Adrenal gland (tissue), 12 donors: ENCODE measurements around the gene ZNF592. TPM values are rescaled to one million over a fixed set of nuclear protein-coding genes. Genes with fewer than 3 reads are reported as not detected.

ENCODE experiments used
- DNase-seq, 7 donors: peaks; one replicate each; pipeline ENCODE4 v3.0.0-alpha.2; 2019 to 2020
- H3K27ac ChIP-seq, 5 donors: fragments of 200-600 bp; sonication (generic) in 4 of 5; 1 replicate in 3 of 5; 2 replicates in 2 of 5; pipeline versions ENCODE4 v1.5.1 to v1.8.0; 2016 to 2020; ENCODE audit warnings: mild to moderate bottlenecking in 1 of 5
- H3K27me3 ChIP-seq: fragments of 200-600 bp; 2 replicates; pipeline ENCODE4 v1.8.0; 2021
- H3K36me3 ChIP-seq, 2 donors: fragments of 200-600 bp; replicated peaks in 1 of 2; 1 replicate in 1 of 2; 2 replicates in 1 of 2; pipeline versions ENCODE4 v1.5.1 to v1.8.0; 2018 to 2022
- H3K4me1 ChIP-seq, 2 donors: fragments of 200-600 bp; replicated peaks in 1 of 2; 1 replicate in 1 of 2; 2 replicates in 1 of 2; pipeline versions ENCODE4 v1.5.1 to v1.8.0; 2018 to 2021
- H3K4me3 ChIP-seq, 4 donors: fragments of 200-600 bp; sonication (generic) in 3 of 4; one replicate each; pipeline ENCODE4 v1.5.1; 2016 to 2018
- H3K9me3 ChIP-seq, 3 donors: fragments of 200-600 bp; sonication (generic) in 1 of 3; replicated peaks in 1 of 3; 1 replicate in 2 of 3; 2 replicates in 1 of 3; pipeline versions ENCODE4 v1.5.1 to v1.8.0; 2016 to 2021
- CTCF ChIP-seq, 6 experiments: fragments of 450-650 bp in 4 of 6; fragments of 200-600 bp in 2 of 6; sonication (generic) in 1 of 6; IDR thresholded peaks; 1 replicate in 5 of 6; 2 replicates in 1 of 6; pipeline versions ENCODE4 v1.5.1 to v1.8.0; 2016 to 2021; ENCODE audit warnings: antibody characterized with exemption in 6 of 6, mild to moderate bottlenecking in 2 of 6, moderate library complexity in 1 of 6
- POLR2A ChIP-seq, 2 donors: fragments of 450-650 bp; IDR thresholded peaks; one replicate each; pipeline ENCODE4 v1.6.1; 2017; ENCODE audit warnings: antibody characterized with exemption in 2 of 2, mild to moderate bottlenecking in 2 of 2, moderate library complexity in 1 of 2
- whole genome bisulfite sequencing, 4 donors: extraction: QIAGEN DNeasy Blood & Tissue Kit in 2 of 4; methylation state at CpG; one replicate each; pipeline versions ENCODE4 v1.1.5 to v1.1.7; 2013 to 2017; 5-methylcytosine and 5-hydroxymethylcytosine counted together
- intact Hi-C, 2 donors: fragments of 100-400 bp; cut with DNase I; formaldehyde crosslinking; loops; one replicate each; pipeline versions ENCODE4 v1.14.1 to v1.15.0; 2022 to 2023
- polyA plus RNA-seq, 3 donors: library from polyadenylated mRNA; stranded (reverse); fragments of 200-250 nt in 2 of 3; fragments of 350-450 nt in 1 of 3; fragmentation: Illumina TruSeq in 1 of 3; extraction: RNeasy Lipid Tissue Mini Kit (QIAGEN cat#74804) in 1 of 3; gene quantifications; one replicate each; pipeline ENCODE4 v1.2.3, GENCODE V29; 2013 to 2014
- total RNA-seq, 9 donors: library from RNA; depleted of rRNA in 4 of 9; stranded (reverse); fragments of >200 nt in 4 of 9; fragments of 120-200 nt in 1 of 9; fragmentation: NEBNext Ultra II Directional in 1 of 9; extraction: Animal tissue kit (Norgen Biotek cat#: 25700) in 1 of 9; gene quantifications; one replicate each; pipeline versions ENCODE4 v1.1.0 to v1.2.4, GENCODE V29; 2013 to 2023
- donor health status: healthy with polysubstance abuse.
- donor health status: Bipolar disorder and iron deficiency.
- donor health status: DM: yes; HTN: yes; CAD: no.
- donor health status: DM: no; HTN: no; CAD: no.
- donor health status: DM: no; HTN: no; CAD: no.
- donor health status: DM: yes; HTN: yes; CAD: no.

ZNF592 gene
- total and polyA plus RNA-seq, 12 donors, result 8.1 to 30.3 (median 24.2) TPM

GRCh38 chr15:84782346-84782745 is 34.0 kb downstream of the ZNF592 start:
- Histone ChIP-seq H3K4me1 (peaks cover 5 to 13% of the 10 kb centered on the region in 2 donors), H3K4me3 (no peak overlapping the region), H3K9me3 (no peaks in the 10 kb centered on the region), H3K27ac (no peak overlapping the region), H3K27me3 (no peaks in the 10 kb centered on the region), H3K36me3 (peaks cover 0 to 35% of the 10 kb centered on the region in 2 donors)
- no peak for DNase-seq
- intact Hi-C loops, result no loop called here
- no peak for TF ChIP-seq POLR2A (IDR thresholded peaks at IDR 0.05)
- no peak for TF ChIP-seq CTCF (IDR thresholded peaks at IDR 0.05)

- Histone ChIP-seq H3K27me3 (no peaks in the 10 kb centered on the region), H3K4me1 (peaks cover 5 to 24% of the 10 kb centered on the region in 2 donors), H3K9me3 (no peaks in the 10 kb centered on the region), H3K36me3 (peaks cover 0 to 35% of the 10 kb centered on the region in 2 donors), H3K4me3 (no peak overlapping the region), H3K27ac (no peak overlapping the region)
- no peak for DNase-seq
- TF ChIP-seq POLR2A (IDR thresholded peaks at IDR 0.05) (no peak), CTCF (IDR thresholded peaks at IDR 0.05) (no peak)
- 81 to 88% (median 86%) methylated on average over 7 to 12 of the region's 12 CpGs for WGBS, 4 donors
- intact Hi-C loops, result no loop called here
These were observed 35.3 kb downstream of the ZNF592 start for GRCh38 chr15:84783493-84784251.

DNA sequence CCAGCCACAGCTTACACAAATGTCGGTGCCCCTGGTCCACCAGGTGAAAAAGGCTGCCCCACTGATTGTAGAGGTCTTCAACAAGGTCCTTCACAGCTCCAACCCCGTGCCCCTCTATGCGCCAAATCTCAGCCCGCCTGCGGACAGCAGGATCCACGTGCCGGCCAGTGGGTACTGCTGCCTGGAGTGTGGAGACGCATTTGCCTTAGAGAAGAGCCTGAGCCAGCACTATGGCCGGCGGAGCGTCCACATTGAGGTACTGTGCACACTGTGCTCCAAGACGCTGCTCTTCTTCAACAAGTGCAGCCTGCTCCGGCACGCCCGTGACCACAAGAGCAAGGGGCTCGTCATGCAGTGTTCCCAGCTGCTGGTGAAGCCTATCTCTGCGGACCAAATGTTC is 35.9 kb downstream of the ZNF592 start:
- Histone ChIP-seq H3K27ac (no peak overlapping the region), H3K27me3 (no peaks in the 10 kb centered on the region), H3K36me3 (peaks cover 0 to 35% of the 10 kb centered on the region in 2 donors), H3K4me3 (no peak overlapping the region), H3K9me3 (no peaks in the 10 kb centered on the region), H3K4me1 (peaks cover 5 to 24% of the 10 kb centered on the region in 2 donors)
- intact Hi-C loops, result no loop called here
- DNase-seq, result no peak
- TF ChIP-seq POLR2A (IDR thresholded peaks at IDR 0.05) (no peak), CTCF (IDR thresholded peaks at IDR 0.05) (no peak)
- 94 to 98% (median 96%) methylated on average over 8 to 17 of the region's 17 CpGs for WGBS, 4 donors

GRCh38 chr15:84785053-84785452 is 36.7 kb downstream of the ZNF592 start:
- peak overlapping the region in 1 of 5 donors; percentile 49 for H3K27ac ChIP-seq

More at GRCh38 chr15:84785053-84785452, 36.7 kb downstream of the ZNF592 start:
- peaks cover 5 to 24% of the 10 kb centered on the region in 2 donors for H3K4me1 ChIP-seq
- no peak overlapping the region for H3K4me3 ChIP-seq
- 60 to 83% (median 76%) methylated on average over 5 of the region's 5 CpGs for WGBS, 4 donors
- DNase-seq, result peak in 1 of 7 donors; percentile 21
- H3K27me3 ChIP-seq, result no peaks in the 10 kb centered on the region
- TF ChIP-seq POLR2A (IDR thresholded peaks at IDR 0.05) (no peak), CTCF (IDR thresholded peaks at IDR 0.05) (no peak)
- intact Hi-C loops, result no loop called here
- H3K36me3 ChIP-seq, result peaks cover 0 to 34% of the 10 kb centered on the region in 2 donors
- H3K9me3 ChIP-seq, result no peaks in the 10 kb centered on the region
